ENCODE measurements around the gene EHD4. TPM values are rescaled to one million over a fixed set of nuclear protein-coding genes. Genes with fewer than 3 reads are reported as not detected.

Gene EHD4
- total RNA-seq, 1 experiment from 2014 or later, result 28.6 TPM

GRCh38 chr15:41994772-41995475, 22.6 kb upstream of the EHD4 start:
- DNase-seq (ENCODE audit: low read depth), result no peak

GRCh38 chr15:41994171-41994650, 21.9 kb upstream of the EHD4 start:
- DNase-seq (ENCODE audit: low read depth), result no peak

- no peak for DNase-seq (ENCODE audit: low read depth)
Measured at GRCh38 chr15:41993472-41994170, 21.3 kb upstream of the EHD4 start.

- no peak for DNase-seq (ENCODE audit: low read depth)
Measured at GRCh38 chr15:41992803-41993190, 20.4 kb upstream of the EHD4 start.

GRCh38 chr15:41992151-41992802, 19.9 kb upstream of the EHD4 start:
- DNase-seq (ENCODE audit: low read depth), result no peak

- DNase-seq (ENCODE audit: low read depth), result no peak
Measured at GRCh38 chr15:41990691-41991090, 18.3 kb upstream of the EHD4 start.

- DNase-seq (ENCODE audit: low read depth), result no peak
Measured at GRCh38 chr15:41990243-41990605, 17.9 kb upstream of the EHD4 start.

- DNase-seq (ENCODE audit: low read depth), result peak; percentile 66
Measured at GRCh38 chr15:41989573-41990242, 17.4 kb upstream of the EHD4 start.

GRCh38 chr15:41988896-41989572, 16.7 kb upstream of the EHD4 start:
- DNase-seq (ENCODE audit: low read depth), result no peak

- no peak for DNase-seq (ENCODE audit: low read depth)
Measured at GRCh38 chr15:41987925-41988275, 15.5 kb upstream of the EHD4 start.

GRCh38 chr15:41987246-41987924, 15.0 kb upstream of the EHD4 start:
- DNase-seq (ENCODE audit: low read depth), result no peak

GRCh38 chr15:41985236-41986160, 13.1 kb upstream of the EHD4 start:
- no peak for DNase-seq (ENCODE audit: low read depth)

GRCh38 chr15:41984622-41985021, 12.3 kb upstream of the EHD4 start:
- DNase-seq (ENCODE audit: low read depth), result no peak

GRCh38 chr15:41983621-41984571, 11.5 kb upstream of the EHD4 start:
- no peak for DNase-seq (ENCODE audit: low read depth)

GRCh38 chr15:41983221-41983620, 10.9 kb upstream of the EHD4 start:
- DNase-seq (ENCODE audit: low read depth), result no peak

- DNase-seq (ENCODE audit: low read depth), result no peak
Measured at GRCh38 chr15:41982133-41982930, 10.0 kb upstream of the EHD4 start.

GRCh38 chr15:41981371-41982132, 9.2 kb upstream of the EHD4 start:
- DNase-seq (ENCODE audit: low read depth), result no peak
